ENCODE measurements around the gene CNOT9. TPM values are rescaled to one million over a fixed set of nuclear protein-coding genes. Genes with fewer than 3 reads are reported as not detected.

The CNOT9 gene
- total and polyA plus RNA-seq, 4 donors = 18.0 to 39.9 (median 31.2) TPM

GRCh38 chr2:218621007-218621406 is 52.4 kb downstream of the CNOT9 start:
- H3K36me3 ChIP-seq (ENCODE audit: control insufficient read depth in 4 of 4, insufficient read depth in 4 of 4, low read length in 4 of 4) = peaks cover 0 to 4% (median 0%) of the 10 kb centered on the region in 4 donors
- no peak overlapping the region for H3K4me3 ChIP-seq
- DNase-seq (no peak), ATAC-seq (ENCODE audit: insufficient read depth, low FRiP score) (no peak)
- no peak for TF ChIP-seq CTCF (IDR thresholded peaks at IDR 0.05; ENCODE audit: control extremely low read depth, extremely low read depth)
- H3K4me1 ChIP-seq (ENCODE audit: control insufficient read depth in 5 of 5, insufficient read depth in 5 of 5, low read length in 5 of 5) = peaks cover 0 to 6% (median 0%) of the 10 kb centered on the region in 5 donors
- no peaks in the 10 kb centered on the region for H3K27me3 ChIP-seq (ENCODE audit: control insufficient read depth in 3 of 3, insufficient read depth in 3 of 3, low read length in 2 of 3)
- 80 to 83% methylated on average over 7 of the region's 7 CpGs for WGBS, 2 donors
- no peak overlapping the region for H3K27ac ChIP-seq (ENCODE audit: low read depth in 1 of 2, low read length in 1 of 2)
- H3K9ac ChIP-seq (ENCODE audit: insufficient read depth in 1 of 2, low read length in 2 of 2) = no peak overlapping the region
- H3K9me3 ChIP-seq (ENCODE audit: control insufficient read depth in 4 of 4, insufficient read depth in 3 of 4, low read length in 3 of 4) = no peaks in the 10 kb centered on the region

- peaks cover 0 to 4% (median 0%) of the 10 kb centered on the region in 4 donors for H3K36me3 ChIP-seq (ENCODE audit: control insufficient read depth in 4 of 4, insufficient read depth in 4 of 4, low read length in 4 of 4)
- DNase-seq = peak in 1 of 3 donors; percentile 22
- 50 to 53% methylated on average over 7 of the region's 7 CpGs for WGBS, 2 donors
These were observed 54.1 kb downstream of the CNOT9 start for GRCh38 chr2:218622606-218623365.

GRCh38 chr2:218623366-218623705 is 54.7 kb downstream of the CNOT9 start:
- no peak overlapping the region for H3K9ac ChIP-seq (ENCODE audit: insufficient read depth in 1 of 2, low read length in 2 of 2)
- no peak overlapping the region for H3K4me3 ChIP-seq
- no peaks in the 10 kb centered on the region for H3K9me3 ChIP-seq (ENCODE audit: control insufficient read depth in 4 of 4, insufficient read depth in 3 of 4, low read length in 3 of 4)
- TF ChIP-seq CTCF (IDR thresholded peaks at IDR 0.05; ENCODE audit: control extremely low read depth, extremely low read depth) = no peak
- H3K27ac ChIP-seq (ENCODE audit: low read depth in 1 of 2, low read length in 1 of 2) = no peak overlapping the region
- WGBS, 2 donors = 16 to 36% methylated on average over 3 of the region's 3 CpGs
- H3K27me3 ChIP-seq (ENCODE audit: control insufficient read depth in 3 of 3, insufficient read depth in 3 of 3, low read length in 2 of 3) = no peaks in the 10 kb centered on the region
- peaks cover 0 to 6% (median 0%) of the 10 kb centered on the region in 5 donors for H3K4me1 ChIP-seq (ENCODE audit: control insufficient read depth in 5 of 5, insufficient read depth in 5 of 5, low read length in 5 of 5)
- no peak for DNase-seq
- ATAC-seq (ENCODE audit: insufficient read depth, low FRiP score) = no peak
- H3K36me3 ChIP-seq (ENCODE audit: control insufficient read depth in 4 of 4, insufficient read depth in 4 of 4, low read length in 4 of 4) = peaks cover 0 to 4% (median 0%) of the 10 kb centered on the region in 4 donors

More at GRCh38 chr2:218622606-218623365, 54.1 kb downstream of the CNOT9 start:
- Histone ChIP-seq H3K4me1 (ENCODE audit: control insufficient read depth in 5 of 5, insufficient read depth in 5 of 5, low read length in 5 of 5) (peaks cover 0 to 6% (median 0%) of the 10 kb centered on the region in 5 donors), H3K9me3 (ENCODE audit: control insufficient read depth in 4 of 4, insufficient read depth in 3 of 4, low read length in 3 of 4) (no peaks in the 10 kb centered on the region), H3K9ac (ENCODE audit: insufficient read depth in 1 of 2, low read length in 2 of 2) (no peak overlapping the region), H3K27me3 (ENCODE audit: control insufficient read depth in 3 of 3, insufficient read depth in 3 of 3, low read length in 2 of 3) (no peaks in the 10 kb centered on the region), H3K4me3 (no peak overlapping the region), H3K27ac (ENCODE audit: low read depth in 1 of 2, low read length in 1 of 2) (no peak overlapping the region)
- no peak for TF ChIP-seq CTCF (IDR thresholded peaks at IDR 0.05; ENCODE audit: control extremely low read depth, extremely low read depth)
- ATAC-seq (ENCODE audit: insufficient read depth, low FRiP score) = no peak
